AG09309 (cell line): ENCODE data around the gene CNTN4.

ENCODE experiments used
- DNase-seq: peaks from one replicate; pipeline ENCODE4 v3.0.0-alpha.2; 2010; ENCODE audit warnings: low read depth
- H3K4me3 ChIP-seq: 2 replicates; pipeline ENCODE4 v1.5.1; 2011; ENCODE audit warnings: mild to moderate bottlenecking, low read depth, low read length, moderate library complexity; ENCODE audit not compliant: control insufficient read depth
- CTCF ChIP-seq: IDR thresholded peaks from 2 replicates; pipeline ENCODE4 v1.5.1; 2011; ENCODE audit warnings: mild to moderate bottlenecking, low read depth, low read length, inconsistent platforms; ENCODE audit not compliant: insufficient read depth, control insufficient read depth; ENCODE audit errors: missing control alignments

The CNTN4 gene

GRCh38 chr3:2454865-2455264 is 356.2 kb downstream of the CNTN4 start:
- no peak for DNase-seq
- H3K4me3 ChIP-seq = no peak overlapping the region
- TF ChIP-seq CTCF = no peak

GRCh38 chr3:2456788-2457187 is 358.1 kb downstream of the CNTN4 start:
- no peak for TF ChIP-seq CTCF
- no peak for DNase-seq
- no peak overlapping the region for H3K4me3 ChIP-seq

GRCh38 chr3:2458816-2459215 is 360.1 kb downstream of the CNTN4 start:
- no peak overlapping the region for H3K4me3 ChIP-seq
- TF ChIP-seq CTCF = no peak
- no peak for DNase-seq

GRCh38 chr3:2465842-2466241 is 367.2 kb downstream of the CNTN4 start:
- H3K4me3 ChIP-seq = no peak overlapping the region
- no peak for TF ChIP-seq CTCF
- DNase-seq = no peak

- TF ChIP-seq CTCF = no peak
- no peak for DNase-seq
- H3K4me3 ChIP-seq = no peak overlapping the region
Observed at GRCh38 chr3:2468816-2469215, 370.1 kb downstream of the CNTN4 start.

GRCh38 chr3:2476996-2477395 is 378.3 kb downstream of the CNTN4 start:
- H3K4me3 ChIP-seq = no peak overlapping the region
- no peak for TF ChIP-seq CTCF
- DNase-seq = no peak

GRCh38 chr3:2477620-2478019 is 379.0 kb downstream of the CNTN4 start:
- TF ChIP-seq CTCF = no peak
- DNase-seq = no peak
- H3K4me3 ChIP-seq = no peak overlapping the region
